Ovary (tissue), 9 donors: ENCODE measurements around the gene TIMP4. TPM values are rescaled to one million over a fixed set of nuclear protein-coding genes. Genes with fewer than 3 reads are reported as not detected.

Source experiments
- DNase-seq, 5 donors: peaks; one replicate each; pipeline ENCODE4 v3.0.0-alpha.2; 2019 to 2020
- H3K27ac ChIP-seq, 2 donors: fragments of 200-600 bp; one replicate each; pipeline versions ENCODE4 v1.5.1 to v1.8.0; 2019 to 2022
- H3K27me3 ChIP-seq: fragments of 200-600 bp; one replicate; pipeline ENCODE4 v1.8.0; 2022
- H3K36me3 ChIP-seq: fragments of 200-600 bp; sonication (generic); one replicate; pipeline ENCODE4 v1.5.1; 2019
- H3K4me1 ChIP-seq: one replicate; pipeline ENCODE4 v1.8.1; 2013; ENCODE audit warnings: mild to moderate bottlenecking, moderate library complexity; ENCODE audit not compliant: insufficient read depth
- H3K4me3 ChIP-seq: fragments of 200-600 bp; sonication (generic); one replicate; pipeline ENCODE4 v1.5.1; 2017
- H3K9me3 ChIP-seq, 2 donors: fragments of 200-600 bp in 1 of 2; sonication (generic) in 1 of 2; one replicate each; pipeline versions ENCODE4 v1.5.1 to v1.8.1; 2013 to 2019; ENCODE audit warnings: mild to moderate bottlenecking in 1 of 2, moderate library complexity in 1 of 2
- EP300 ChIP-seq: sonication (generic); formaldehyde crosslinking; IDR thresholded peaks from one replicate; pipeline ENCODE4 v1.6.1; 2017; ENCODE audit warnings: antibody characterized with exemption
- POLR2A ChIP-seq: fragments of 450-650 bp; IDR thresholded peaks from one replicate; pipeline ENCODE4 v1.6.1; 2017; ENCODE audit warnings: antibody characterized with exemption, mild to moderate bottlenecking, moderate library complexity
- WGBS, 3 donors: extraction: QIAGEN DNeasy Blood & Tissue Kit in 1 of 3; methylation state at CpG; one replicate each; pipeline versions ENCODE4 v1.1.5 to v1.1.7; 2013 to 2017; 5-methylcytosine and 5-hydroxymethylcytosine counted together
- intact Hi-C, 4 donors: fragments of 100-400 bp; cut with DNase I; formaldehyde crosslinking; loops; one replicate each; pipeline versions ENCODE4 v1.11.0 to v1.15.1; 2022 to 2023
- polyA plus RNA-seq, 2 donors: library from polyadenylated mRNA; stranded (reverse); fragments of 200-250 nt in 1 of 2; fragments of 350-450 nt in 1 of 2; fragmentation: Illumina TruSeq in 1 of 2; extraction: RNeasy Lipid Tissue Mini Kit (QIAGEN cat#74804) in 1 of 2; gene quantifications; one replicate each; pipeline ENCODE4 v1.2.3, GENCODE V29; 2013 to 2014
- total RNA-seq, 7 donors: library from RNA; depleted of rRNA in 2 of 7; stranded (reverse); fragments of >200 nt in 2 of 7; fragmentation: NEBNext Ultra II Directional in 3 of 7; extraction: Animal tissue kit (Norgen Biotek cat#: 25700) in 3 of 7; gene quantifications; one replicate each; pipeline versions ENCODE4 v1.1.0 to v1.2.4, GENCODE V29; 2016 to 2023
- TF ChIP-seq, protein P1 (sequence below), 3 donors: fragments of 450-650 bp in 2 of 3; fragments of 200-600 bp in 1 of 3; IDR thresholded peaks; one replicate each; pipeline versions ENCODE4 v1.5.1 to v1.8.0; 2016 to 2022; ENCODE audit warnings: antibody characterized with exemption in 3 of 3, mild to moderate bottlenecking in 1 of 3
- donor health status: DM: no; HTN: no; CAD: no; lungs with moderate emphysema.
- donor health status: DM: no; HTN: no; CAD: no.
- donor health status: Bipolar disorder and iron deficiency.
- donor health status: DM: yes; HTN: yes; CAD: no.
- donor health status: DM: no; HTN: no; CAD: no.
- donor health status: DM: yes; HTN: yes; CAD: no.

Gene TIMP4
- total and polyA plus RNA-seq, 9 donors = 1.1 to 11.8 (median 4.3) TPM

DNA sequence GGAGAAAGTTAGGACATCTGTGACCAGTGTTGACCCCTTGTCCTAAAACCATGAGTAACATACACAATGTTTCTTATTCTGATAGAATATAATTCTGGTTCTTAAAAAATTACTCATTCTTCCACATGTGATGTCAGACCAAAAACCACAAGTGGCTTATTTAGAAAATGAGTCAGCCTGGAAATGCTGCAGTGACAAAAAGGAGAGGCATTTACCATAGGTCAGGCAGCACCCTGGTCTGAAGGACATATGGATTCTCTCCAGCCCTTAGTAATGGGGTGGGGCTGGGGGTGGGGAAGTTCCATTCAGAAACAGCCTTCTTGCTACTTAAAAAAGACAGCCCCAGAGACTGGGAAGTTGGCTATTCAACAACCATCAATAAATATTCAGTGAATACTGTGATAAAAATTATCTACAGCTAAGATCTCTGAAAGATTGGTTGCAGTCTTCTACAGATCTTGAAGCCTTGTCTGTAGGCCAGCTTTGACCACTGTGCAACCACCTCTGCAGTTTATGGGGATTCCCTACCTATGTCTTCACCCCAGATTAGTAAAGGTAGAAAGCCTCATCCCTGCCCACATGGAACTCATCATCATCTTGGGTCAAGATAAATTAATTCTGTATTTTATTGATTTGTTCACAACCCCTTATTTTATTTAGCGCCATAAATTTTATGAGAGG lies 34.9 kb upstream of the TIMP4 start:
- Histone ChIP-seq H3K36me3 (no peaks in the 10 kb centered on the region), H3K9me3 (no peaks in the 10 kb centered on the region), H3K4me1 (peaks cover 4% of the 10 kb centered on the region), H3K27me3 (no peaks in the 10 kb centered on the region), H3K4me3 (no peak overlapping the region), H3K27ac (no peak overlapping the region)
- intact Hi-C loops = no loop called here
- DNase-seq = no peak
- WGBS, 3 donors = 90 to 99% (median 96%) methylated on average over 1 of the region's 1 CpG
- TF ChIP-seq EP300 (no peak), POLR2A (no peak)
- TF ChIP-seq, protein P1, sequence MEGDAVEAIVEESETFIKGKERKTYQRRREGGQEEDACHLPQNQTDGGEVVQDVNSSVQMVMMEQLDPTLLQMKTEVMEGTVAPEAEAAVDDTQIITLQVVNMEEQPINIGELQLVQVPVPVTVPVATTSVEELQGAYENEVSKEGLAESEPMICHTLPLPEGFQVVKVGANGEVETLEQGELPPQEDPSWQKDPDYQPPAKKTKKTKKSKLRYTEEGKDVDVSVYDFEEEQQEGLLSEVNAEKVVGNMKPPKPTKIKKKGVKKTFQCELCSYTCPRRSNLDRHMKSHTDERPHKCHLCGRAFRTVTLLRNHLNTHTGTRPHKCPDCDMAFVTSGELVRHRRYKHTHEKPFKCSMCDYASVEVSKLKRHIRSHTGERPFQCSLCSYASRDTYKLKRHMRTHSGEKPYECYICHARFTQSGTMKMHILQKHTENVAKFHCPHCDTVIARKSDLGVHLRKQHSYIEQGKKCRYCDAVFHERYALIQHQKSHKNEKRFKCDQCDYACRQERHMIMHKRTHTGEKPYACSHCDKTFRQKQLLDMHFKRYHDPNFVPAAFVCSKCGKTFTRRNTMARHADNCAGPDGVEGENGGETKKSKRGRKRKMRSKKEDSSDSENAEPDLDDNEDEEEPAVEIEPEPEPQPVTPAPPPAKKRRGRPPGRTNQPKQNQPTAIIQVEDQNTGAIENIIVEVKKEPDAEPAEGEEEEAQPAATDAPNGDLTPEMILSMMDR (IDR thresholded peaks at IDR 0.05) = no peak

DNA sequence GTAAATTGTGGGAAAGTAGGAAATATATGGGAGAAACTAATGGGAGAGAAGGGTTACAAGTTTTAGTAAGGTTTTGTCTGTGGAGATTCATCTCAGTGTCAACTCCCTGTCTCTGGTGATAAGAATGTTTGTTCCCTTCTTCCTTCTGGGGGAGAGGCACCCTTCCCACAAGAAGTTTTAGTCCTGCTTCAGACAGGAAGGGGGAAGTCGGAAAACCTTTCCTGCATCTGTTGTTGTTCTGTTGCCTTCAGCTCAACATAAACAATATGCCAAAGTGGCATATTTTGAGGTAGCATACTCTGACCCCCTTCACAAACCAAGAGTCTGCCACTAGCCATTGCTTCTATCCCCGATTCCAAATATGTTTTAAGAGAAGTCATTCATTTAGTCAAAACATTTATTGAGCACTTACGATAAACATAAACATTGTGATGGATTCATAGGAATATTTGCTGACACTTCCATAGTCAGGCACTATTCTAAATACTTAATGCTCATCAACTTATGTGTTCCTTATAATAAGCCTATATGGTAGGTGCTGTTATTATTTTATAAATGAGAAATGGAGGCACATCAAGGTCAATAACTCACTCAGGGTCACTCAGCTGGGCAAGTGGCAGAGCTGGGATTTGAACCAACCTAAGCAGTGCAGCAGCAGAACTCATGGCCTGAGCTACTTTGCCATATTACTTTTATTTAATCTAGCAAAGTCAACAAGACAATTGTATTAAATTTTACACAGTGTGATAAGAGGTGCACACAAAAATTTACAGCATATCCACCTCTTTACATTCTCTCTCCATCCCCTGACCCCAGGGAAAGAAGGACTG lies 34.2 kb upstream of the TIMP4 start:
- no peak overlapping the region for H3K27ac ChIP-seq
- WGBS, 3 donors = 87 to 90% (median 90%) methylated on average over 3 of the region's 3 CpGs
- intact Hi-C loops = no loop called here
- no peaks in the 10 kb centered on the region for H3K36me3 ChIP-seq
- H3K27me3 ChIP-seq = no peaks in the 10 kb centered on the region
- H3K4me3 ChIP-seq = no peak overlapping the region
- TF ChIP-seq POLR2A (no peak), EP300 (no peak)
- TF ChIP-seq, protein P1 (IDR thresholded peaks at IDR 0.05) = no peak
- H3K9me3 ChIP-seq = no peaks in the 10 kb centered on the region
- no peak for DNase-seq
- H3K4me1 ChIP-seq = peaks cover 10% of the 10 kb centered on the region

GRCh38 chr3:12192173-12192572 lies 33.5 kb upstream of the TIMP4 start:
- H3K36me3 ChIP-seq = no peaks in the 10 kb centered on the region
- H3K9me3 ChIP-seq = no peaks in the 10 kb centered on the region
- H3K4me3 ChIP-seq = no peak overlapping the region
- H3K27ac ChIP-seq = no peak overlapping the region
- peaks cover 13% of the 10 kb centered on the region for H3K4me1 ChIP-seq
- no peak for DNase-seq
- intact Hi-C loops = no loop called here
- no peaks in the 10 kb centered on the region for H3K27me3 ChIP-seq
- TF ChIP-seq, protein P1 (IDR thresholded peaks at IDR 0.05) = no peak
- TF ChIP-seq POLR2A (no peak), EP300 (no peak)
- 94 to 96% (median 95%) methylated on average over 8 of the region's 8 CpGs for WGBS, 3 donors

GRCh38 chr3:12191559-12191958 lies 32.8 kb upstream of the TIMP4 start:
- Histone ChIP-seq H3K4me1 (peaks cover 13% of the 10 kb centered on the region), H3K9me3 (no peaks in the 10 kb centered on the region), H3K4me3 (no peak overlapping the region), H3K36me3 (no peaks in the 10 kb centered on the region), H3K27ac (no peak overlapping the region), H3K27me3 (no peaks in the 10 kb centered on the region)
- TF ChIP-seq POLR2A (no peak), EP300 (no peak)
- TF ChIP-seq, protein P1 (IDR thresholded peaks at IDR 0.05) = no peak
- intact Hi-C loops = no loop called here
- DNase-seq = no peak
- 93 to 94% (median 93%) methylated on average over 5 of the region's 5 CpGs for WGBS, 3 donors
